GM18951 (cell line): ENCODE results near the gene FAM120A.

Source experiments
- POLR2A ChIP-seq: IDR thresholded peaks from 4 replicates; pipeline ENCODE4 v1.6.1; 2011; ENCODE audit warnings: mild to moderate bottlenecking; ENCODE audit not compliant: insufficient read length, insufficient read depth; ENCODE audit errors: extremely low read depth
- in situ Hi-C: fragments of 300-500 bp; cut with MboI; formaldehyde crosslinking; loops from one replicate; pipeline ENCODE4 v1.12.0; 2022; ENCODE audit warnings: low sequenced_read_pairs, mixed read lengths, inconsistent platforms; ENCODE audit not compliant: unreplicated experiment

FAM120A gene

DNA sequence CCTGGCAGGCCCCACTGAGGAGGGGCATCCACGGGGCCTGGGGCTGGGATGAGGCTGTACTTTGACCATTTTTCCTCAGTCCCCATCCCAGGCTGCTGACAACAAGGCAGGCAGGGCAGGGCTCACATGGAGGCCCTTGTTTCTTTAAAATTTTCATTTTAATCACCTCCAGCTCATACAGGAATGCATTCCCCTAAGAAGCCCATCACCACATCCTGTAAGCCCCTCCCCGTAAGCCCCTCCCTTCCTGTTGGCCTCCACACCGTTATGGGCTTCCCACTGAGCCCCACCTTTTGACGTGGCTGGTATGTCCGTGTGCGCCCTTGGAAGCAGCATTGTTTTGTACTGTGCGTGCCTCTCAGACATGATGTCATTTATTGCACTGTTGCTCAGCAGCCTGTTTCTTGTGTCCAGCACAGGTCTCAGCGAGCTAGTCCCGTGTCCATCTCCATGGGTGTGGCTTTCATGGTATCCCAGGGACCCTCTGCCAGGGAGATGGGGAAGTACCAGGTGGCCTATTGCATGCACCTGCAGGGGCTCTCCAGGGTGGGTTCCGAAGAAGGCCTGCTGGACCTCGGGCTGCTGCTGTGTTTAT lies 147.3 kb downstream of the FAM120A start:
- in situ Hi-C loops, result no loop called here
- no peak for TF ChIP-seq POLR2A

DNA sequence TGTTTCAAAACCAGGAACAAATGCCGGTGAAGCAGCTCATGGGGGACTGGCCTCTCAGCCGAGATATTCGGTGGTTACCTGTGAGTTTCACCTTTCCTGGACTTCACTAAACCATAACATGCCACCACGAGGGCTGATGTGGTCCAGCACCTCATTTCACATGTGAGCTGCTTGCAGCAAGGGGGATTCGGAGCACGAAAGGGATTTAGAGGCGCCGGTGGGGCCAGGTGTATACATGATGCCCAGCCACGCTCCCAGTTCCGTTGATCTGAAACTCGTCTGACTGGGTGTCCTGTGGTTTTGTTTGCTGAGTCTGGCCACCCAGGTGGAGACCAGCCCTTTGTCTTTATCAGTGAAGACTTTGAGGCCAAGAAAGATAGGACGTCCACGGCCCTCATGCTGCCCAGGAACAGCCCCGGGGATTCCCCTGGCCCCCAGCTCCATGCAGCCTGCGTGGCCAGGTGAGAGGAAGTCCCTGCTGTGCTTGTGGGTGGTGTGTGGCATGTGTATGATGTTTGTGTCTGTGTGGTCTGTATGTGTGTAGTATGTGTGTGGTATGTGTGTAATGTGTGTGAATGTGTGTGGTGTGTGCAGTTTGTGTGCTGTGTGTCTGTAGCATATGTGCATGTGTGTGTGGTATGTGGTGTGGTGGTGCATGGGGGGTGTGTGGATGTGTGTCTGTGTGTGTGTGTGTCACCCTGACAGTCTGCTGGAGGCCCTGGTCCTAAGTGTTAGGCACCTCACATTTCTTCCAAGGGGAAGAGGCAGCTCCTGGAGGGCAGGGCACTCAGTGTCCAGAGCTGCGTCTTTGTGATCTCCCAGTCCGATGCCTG lies 148.3 kb downstream of the FAM120A start:
- TF ChIP-seq POLR2A, result no peak
- in situ Hi-C loops, result no loop called here

DNA sequence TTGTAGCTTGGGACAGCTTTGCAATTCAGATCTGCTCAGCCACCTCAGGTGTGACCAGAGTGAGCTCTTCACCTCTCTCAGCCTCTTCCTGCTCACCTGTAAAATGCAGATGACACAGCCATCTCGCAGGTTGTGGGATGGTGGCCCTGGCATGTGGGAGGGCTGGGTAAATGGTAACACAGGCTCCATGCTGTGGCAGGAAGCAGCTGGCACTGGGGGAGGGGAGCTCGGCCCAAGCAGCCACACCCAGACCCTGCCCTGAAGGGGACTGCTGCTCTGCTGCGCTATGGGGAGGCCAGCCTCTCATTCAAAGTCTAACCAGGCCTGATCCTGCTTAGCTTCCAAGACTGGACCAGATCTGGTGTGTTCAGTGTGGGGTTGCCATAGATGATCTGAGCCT lies 149.0 kb downstream of the FAM120A start:
- no peak for TF ChIP-seq POLR2A
- in situ Hi-C loops, result no loop called here

DNA sequence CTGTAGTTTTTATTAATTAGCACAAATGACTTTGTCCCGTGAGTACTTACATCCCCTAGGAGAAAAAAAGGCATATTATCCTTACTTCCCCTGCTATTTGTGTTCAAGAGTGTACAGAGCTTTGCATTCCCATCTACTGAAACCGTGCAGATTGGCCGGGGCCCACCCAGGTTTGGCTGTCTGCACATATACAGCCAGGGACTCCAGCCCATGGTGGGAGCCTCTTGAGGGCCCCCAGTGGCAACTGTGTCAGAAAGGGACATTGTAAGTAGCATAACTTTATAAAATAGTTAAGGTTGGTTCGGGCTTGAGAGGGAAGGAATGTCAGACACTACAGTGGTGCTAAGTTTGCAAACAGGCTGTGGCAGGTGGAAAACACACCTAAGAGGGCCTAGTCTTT lies 149.6 kb downstream of the FAM120A start:
- TF ChIP-seq POLR2A, result no peak
- in situ Hi-C loops, result no loop called here

DNA sequence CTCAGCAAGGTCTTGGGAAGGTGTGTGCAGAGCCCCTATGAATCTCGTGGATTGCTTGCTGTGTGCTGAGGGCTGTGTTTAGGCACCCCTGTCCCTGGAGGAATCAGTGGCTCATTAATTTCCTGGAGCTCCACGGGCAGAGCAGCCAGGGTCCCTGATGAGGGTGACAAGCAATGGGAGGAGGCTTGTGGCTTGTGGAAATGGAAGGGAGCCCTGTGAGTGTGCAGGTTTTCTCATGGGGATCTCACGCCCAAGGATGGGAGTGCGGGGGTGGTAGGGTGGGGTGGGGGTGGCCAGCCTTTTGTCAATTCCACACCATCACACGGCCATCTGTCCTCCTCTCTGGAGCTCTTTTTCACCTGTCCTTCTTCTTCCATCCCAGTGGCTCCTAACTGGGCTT lies 150.2 kb downstream of the FAM120A start:
- TF ChIP-seq POLR2A, result no peak
- in situ Hi-C loops, result no loop called here

DNA sequence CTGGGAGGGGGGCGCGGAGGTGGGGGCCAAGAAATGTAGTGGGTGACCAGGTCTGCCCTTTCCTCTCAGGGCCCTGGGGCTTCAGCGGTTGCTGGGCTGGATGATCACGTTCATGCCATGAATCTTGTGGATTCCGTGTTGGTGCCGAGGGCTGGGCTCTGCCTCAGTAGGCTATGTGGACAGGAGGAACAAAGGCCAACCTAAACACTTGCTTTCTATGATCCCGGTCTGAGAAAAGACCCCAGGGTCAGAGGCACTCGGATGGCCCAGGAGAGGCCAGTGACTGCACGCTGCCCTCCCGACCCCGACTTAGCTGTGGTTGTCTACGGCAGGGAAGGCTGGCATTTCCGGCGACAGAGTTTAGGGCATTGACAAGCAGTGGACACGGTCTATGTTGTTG lies 151.5 kb downstream of the FAM120A start:
- in situ Hi-C loops, result no loop called here
- TF ChIP-seq POLR2A, result no peak

DNA sequence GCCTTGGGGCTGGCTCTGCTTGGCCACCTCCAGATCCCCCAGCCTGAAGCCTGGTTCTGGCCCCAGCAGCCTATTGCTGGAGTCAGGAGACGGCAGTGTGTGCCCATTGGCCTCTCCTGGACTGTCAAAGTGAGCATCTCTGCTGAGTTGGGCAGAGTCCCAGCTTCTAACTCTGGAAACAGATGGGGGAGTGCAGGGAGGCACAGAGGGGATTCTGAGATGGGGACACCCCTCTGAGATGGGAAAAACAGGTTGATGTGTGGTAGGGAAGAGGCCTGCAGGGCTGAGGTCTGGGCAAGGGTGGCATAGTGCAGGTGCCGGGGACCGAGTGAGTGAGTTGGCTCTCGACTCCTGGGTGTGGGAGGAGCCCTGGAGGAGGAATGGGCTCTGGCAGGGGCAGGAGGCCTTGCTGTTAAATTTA lies 152.4 kb downstream of the FAM120A start:
- no peak for TF ChIP-seq POLR2A
- in situ Hi-C loops, result no loop called here

DNA sequence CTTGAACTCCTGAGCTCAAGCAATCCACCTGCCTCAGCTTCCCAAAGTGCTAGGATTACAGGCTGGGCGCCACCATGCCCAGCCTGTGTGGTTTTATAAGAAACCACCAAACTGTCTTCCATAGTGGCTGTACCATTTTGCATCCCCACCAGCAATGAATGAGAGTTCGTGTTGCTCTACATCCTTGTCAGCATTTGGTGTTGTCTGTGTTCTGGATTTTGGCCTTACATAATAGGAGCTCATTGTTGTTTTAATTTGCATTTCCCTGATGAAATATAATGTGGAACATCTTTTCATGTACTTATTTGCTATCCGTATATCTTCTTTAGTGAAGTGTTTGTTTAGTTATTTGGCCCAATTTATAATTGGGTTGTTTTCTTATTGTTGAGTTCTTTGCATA lies 154.7 kb downstream of the FAM120A start:
- in situ Hi-C loops, result no loop called here
- no peak for TF ChIP-seq POLR2A

DNA sequence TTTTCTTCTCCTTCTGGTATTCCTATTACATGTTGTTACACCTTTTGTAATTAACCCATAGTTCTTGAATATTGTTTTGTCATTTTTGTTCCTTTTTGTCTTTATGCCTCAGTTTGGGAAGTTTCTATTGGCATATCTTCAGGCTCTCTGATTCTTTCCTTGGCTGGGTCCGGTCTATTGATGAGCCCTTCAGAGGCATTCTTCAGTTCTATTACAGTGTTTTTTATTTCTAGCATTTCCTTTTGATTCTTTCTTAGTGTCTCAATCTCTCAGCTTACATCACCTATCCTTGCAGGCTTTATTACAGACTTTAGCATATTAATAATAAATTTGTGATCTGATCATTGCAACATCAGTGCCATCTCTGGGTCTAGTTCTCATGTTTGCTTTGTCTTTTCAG lies 158.7 kb downstream of the FAM120A start:
- in situ Hi-C loops, result no loop called here
- no peak for TF ChIP-seq POLR2A

DNA sequence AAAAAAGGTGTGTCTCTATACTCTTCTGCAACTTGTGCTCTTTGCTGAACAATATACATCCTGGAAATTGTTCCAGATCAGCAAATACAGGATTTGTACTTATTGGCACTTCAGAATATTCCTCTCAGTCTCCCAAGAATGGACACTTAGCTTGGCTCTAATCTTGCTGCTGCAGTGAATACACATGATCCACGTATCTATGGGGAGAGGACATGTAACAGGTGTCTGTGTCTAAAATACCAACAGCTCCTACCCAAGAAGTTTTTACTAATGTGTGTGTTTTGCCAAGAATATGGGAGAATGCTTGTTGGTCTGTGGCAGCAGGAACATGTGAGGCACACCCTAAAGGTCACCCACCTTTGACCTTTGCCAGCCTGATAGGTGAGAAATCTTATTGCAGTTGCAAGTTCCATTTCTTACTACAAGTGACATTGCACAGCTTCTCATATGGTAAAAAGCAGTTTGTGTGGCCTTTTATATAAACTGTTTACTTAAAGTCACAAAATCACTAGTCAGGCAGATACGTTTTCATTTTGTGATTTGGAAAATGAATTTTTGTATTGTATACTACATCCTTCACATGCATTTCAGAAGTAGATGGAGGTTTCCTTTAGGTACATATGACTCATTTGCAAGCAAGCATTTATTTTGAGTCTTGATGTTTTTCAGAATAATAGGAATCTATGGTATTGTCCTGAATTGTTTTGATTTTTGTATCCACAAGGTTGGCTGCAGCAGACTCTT lies 160.7 kb downstream of the FAM120A start:
- in situ Hi-C loops, result no loop called here
- no peak for TF ChIP-seq POLR2A

DNA sequence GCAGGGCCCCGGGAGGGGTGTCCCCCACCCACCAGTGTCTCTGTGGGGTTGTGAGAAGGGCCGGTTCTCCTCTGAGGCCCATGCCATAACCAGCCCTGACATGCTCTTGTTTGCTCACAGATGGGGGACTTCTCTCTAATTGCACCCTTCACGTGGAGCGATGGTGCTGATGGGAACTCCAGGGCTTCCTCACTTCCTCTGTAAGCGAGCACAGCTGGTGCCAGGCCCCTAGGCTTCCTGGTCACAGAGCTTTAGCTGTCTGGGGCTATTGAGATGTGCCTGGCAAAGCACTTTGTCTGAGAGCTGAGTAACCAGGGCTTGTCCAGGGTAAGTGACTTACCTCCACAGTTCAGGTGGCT lies 161.3 kb downstream of the FAM120A start:
- no peak for TF ChIP-seq POLR2A
- in situ Hi-C loops, result no loop called here

DNA sequence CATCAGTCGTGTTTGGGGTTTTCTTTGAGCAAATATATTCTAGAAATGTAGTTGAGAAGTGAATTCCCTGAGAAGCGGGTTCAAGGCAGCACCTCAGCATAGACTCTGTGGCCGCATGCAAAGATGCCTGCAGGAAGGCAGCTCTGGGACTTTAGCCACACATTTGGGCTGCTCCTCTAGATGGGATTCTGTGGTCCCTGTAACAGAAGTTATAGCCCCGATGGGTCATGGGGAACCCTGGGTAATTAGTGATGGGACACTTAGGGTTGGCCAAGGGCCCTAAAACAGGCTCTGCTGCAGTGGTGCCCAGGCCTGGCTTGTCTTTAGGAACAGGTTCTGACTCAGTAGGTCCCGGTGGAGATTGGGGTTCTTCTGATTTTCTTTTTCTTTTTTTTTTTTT lies 161.7 kb downstream of the FAM120A start:
- TF ChIP-seq POLR2A, result no peak
- in situ Hi-C loops, result no loop called here

DNA sequence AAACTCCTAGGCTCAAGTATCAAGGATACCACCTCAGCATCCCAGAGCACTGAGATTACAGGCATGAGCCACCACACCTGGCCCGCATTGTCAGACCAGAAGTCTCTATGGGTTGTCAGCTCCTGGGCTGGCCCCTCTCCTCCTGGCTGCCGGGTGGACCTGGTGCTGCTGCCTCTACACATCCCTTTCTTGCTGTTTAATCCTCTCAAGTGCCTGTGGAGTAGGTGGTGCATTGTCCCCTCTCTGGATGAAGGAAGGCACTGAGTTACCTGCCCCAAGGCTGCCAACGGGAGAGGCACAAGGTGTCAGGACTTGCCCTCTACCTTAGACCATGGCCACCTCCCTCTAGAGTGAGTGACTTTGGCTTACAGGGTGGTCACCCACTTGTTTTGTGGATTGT lies 162.3 kb downstream of the FAM120A start:
- TF ChIP-seq POLR2A, result no peak
- in situ Hi-C loops, result no loop called here

DNA sequence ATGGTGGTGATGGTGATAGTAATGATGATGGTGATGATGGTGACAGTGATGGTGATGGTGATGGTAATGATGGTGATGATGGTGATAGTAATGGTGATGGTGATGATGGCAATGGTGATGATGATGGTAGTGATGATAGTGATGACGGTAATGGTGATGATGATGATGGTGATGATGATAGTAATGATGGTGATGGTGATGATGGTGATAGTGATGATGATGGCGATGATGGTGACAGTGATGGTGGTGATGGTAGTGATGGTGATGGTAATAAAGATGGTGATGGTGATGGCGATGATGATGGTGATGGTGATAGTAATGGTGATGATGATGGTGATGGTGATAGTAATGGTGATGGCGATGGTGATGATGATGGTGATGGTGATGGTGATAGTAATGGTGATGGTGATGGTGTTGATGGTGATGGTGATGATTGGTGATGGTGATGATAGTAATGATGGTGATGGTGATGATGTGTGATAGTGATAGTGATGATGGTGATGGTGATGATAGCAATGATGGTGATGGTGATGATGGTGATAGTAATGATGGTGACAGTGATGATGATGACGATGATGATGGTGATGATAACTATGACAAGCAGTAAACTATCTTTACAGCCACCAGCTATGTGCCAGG lies 163.5 kb downstream of the FAM120A start:
- in situ Hi-C loops, result no loop called here
- TF ChIP-seq POLR2A, result no peak
